Sigmoid colon (tissue), 7 donors: ENCODE results near the gene RIPOR1. TPM values are rescaled to one million over a fixed set of nuclear protein-coding genes. Genes with fewer than 3 reads are reported as not detected.

Experiments used
- DNase-seq: peaks from one replicate; pipeline ENCODE4 v3.0.0-alpha.2; 2019
- H3K27ac ChIP-seq, 4 donors: fragments of 200-600 bp; sonication (generic); one replicate each; pipeline ENCODE4 v1.5.1; 2016 to 2019; ENCODE audit warnings: mild to moderate bottlenecking in 1 of 4
- H3K27me3 ChIP-seq, 3 donors: fragments of 200-600 bp; sonication (generic); one replicate each; pipeline ENCODE4 v1.5.1; 2019; ENCODE audit warnings: mild to moderate bottlenecking in 1 of 3
- H3K36me3 ChIP-seq, 4 donors: fragments of 200-600 bp; sonication (generic); one replicate each; pipeline ENCODE4 v1.5.1; 2016 to 2019
- H3K4me1 ChIP-seq, 4 donors: fragments of 200-600 bp; sonication (generic); one replicate each; pipeline ENCODE4 v1.5.1; 2017 to 2019
- H3K4me3 ChIP-seq, 4 donors: fragments of 200-600 bp; sonication (generic); one replicate each; pipeline ENCODE4 v1.5.1; 2017 to 2019; ENCODE audit warnings: mild to moderate bottlenecking in 2 of 4, moderate library complexity in 1 of 4
- H3K9me3 ChIP-seq, 4 donors: fragments of 200-600 bp in 3 of 4; sonication (generic) in 3 of 4; one replicate each; pipeline versions ENCODE4 v1.5.1 to v1.6.1; 2013 to 2019
- CTCF ChIP-seq, 4 experiments: fragments of 450-650 bp in 3 of 4; fragments of 200-600 bp in 1 of 4; IDR thresholded peaks; one replicate each; pipeline ENCODE4 v1.5.1; 2016 to 2019; ENCODE audit warnings: antibody characterized with exemption in 4 of 4, mild to moderate bottlenecking in 3 of 4, moderate library complexity in 2 of 4
- EP300 ChIP-seq, 4 donors: sonication (generic); formaldehyde crosslinking; IDR thresholded peaks; one replicate each; pipeline ENCODE4 v1.6.1; 2017; ENCODE audit warnings: antibody characterized with exemption in 4 of 4
- POLR2A ChIP-seq, 2 donors: fragments of 450-650 bp; IDR thresholded peaks; one replicate each; pipeline ENCODE4 v1.6.1; 2016; ENCODE audit warnings: antibody characterized with exemption in 2 of 2, mild to moderate bottlenecking in 2 of 2, moderate library complexity in 2 of 2
- POLR2AphosphoS5 ChIP-seq, 4 donors: sonication (generic); formaldehyde crosslinking; IDR thresholded peaks; one replicate each; pipeline ENCODE4 v1.6.1; 2017; ENCODE audit warnings: antibody characterized with exemption in 4 of 4
- WGBS, 2 donors: extraction: QIAGEN DNeasy Blood & Tissue Kit; methylation state at CpG; one replicate each; pipeline ENCODE4 v1.1.7; 2013; 5-methylcytosine and 5-hydroxymethylcytosine counted together
- intact Hi-C: fragments of 100-400 bp; cut with DNase I; formaldehyde crosslinking; loops from one replicate; pipeline ENCODE4 v1.15.1; 2023
- polyA plus RNA-seq, 3 donors: library from polyadenylated mRNA; stranded (reverse); fragments of 200-250 nt; gene quantifications; one replicate each; pipeline ENCODE4 v1.2.3, GENCODE V29; 2013
- total RNA-seq, 4 donors: library from RNA; depleted of rRNA; stranded (reverse); fragments of >200 nt; gene quantifications; one replicate each; pipeline ENCODE4 v1.1.0, GENCODE V29; 2016
- donor health status: healthy with polysubstance abuse.
- donor health status: Bipolar disorder and iron deficiency.
- donor health status: healthy.

Gene RIPOR1
- total and polyA plus RNA-seq, 7 donors: 10.2 to 60.9 (median 26.7) TPM

DNA sequence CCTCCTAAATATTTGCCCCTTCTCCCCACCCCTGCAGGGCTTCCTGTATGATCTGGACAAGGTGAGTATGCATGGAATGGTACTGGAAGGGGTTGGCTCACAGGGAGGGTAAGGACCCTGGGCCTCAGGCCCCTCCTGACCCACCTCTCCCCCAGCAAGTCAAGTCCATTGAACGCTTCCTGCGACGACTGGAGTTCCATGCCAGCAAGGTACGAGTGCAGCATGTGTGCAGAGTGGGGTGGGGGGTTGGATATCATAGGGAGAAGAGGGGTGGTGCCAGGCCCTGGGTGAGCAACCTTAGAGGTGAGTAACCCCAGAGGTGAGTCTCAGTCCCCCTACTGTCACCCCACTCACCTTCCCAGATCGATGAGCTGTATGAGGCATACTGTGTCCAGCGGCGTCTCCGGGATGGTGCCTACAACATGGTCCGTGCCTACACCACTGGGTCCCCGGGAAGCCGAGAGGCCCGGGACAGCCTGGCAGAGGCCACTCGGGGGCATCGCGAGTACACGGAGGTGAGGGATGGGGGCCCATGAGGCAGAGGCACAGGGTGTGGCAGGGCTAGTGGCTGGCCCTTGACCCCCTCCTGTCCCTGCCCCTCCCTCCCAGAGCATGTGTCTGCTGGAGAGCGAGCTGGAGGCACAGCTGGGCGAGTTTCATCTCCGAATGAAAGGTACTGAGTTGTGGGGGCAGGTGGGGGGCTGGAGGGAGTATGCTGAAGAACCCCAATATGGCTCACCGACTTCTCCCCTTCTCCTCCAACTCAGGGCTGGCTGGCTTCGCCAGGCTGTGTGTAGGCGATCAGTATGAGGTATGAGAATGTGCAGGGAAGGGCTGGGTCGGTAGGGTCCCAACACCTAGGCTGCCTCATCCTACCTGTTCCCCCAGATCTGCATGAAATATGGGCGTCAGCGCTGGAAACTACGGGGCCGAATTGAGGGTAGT, 11.3 kb downstream of the RIPOR1 start:
- H3K36me3 ChIP-seq: peaks cover 16 to 57% (median 46%) of the 10 kb centered on the region in 4 donors
- H3K27me3 ChIP-seq: no peaks in the 10 kb centered on the region
- no peaks in the 10 kb centered on the region for H3K9me3 ChIP-seq
- no peak overlapping the region for H3K4me3 ChIP-seq
- intact Hi-C loops: no loop called here
- DNase-seq: no peak
- peaks cover 0 to 44% (median 33%) of the 10 kb centered on the region in 4 donors for H3K4me1 ChIP-seq
- WGBS, 2 donors: 89 to 90% methylated on average over 27 of the region's 27 CpGs
- no peak overlapping the region for H3K27ac ChIP-seq
- no peak for TF ChIP-seq CTCF (IDR thresholded peaks at IDR 0.05)
- no peak for TF ChIP-seq POLR2A (IDR thresholded peaks at IDR 0.05)
- no peak for TF ChIP-seq EP300 (IDR thresholded peaks at IDR 0.05)
- TF ChIP-seq POLR2AphosphoS5 (IDR thresholded peaks at IDR 0.05): no peak

- Histone ChIP-seq H3K9me3 (no peaks in the 10 kb centered on the region), H3K4me3 (no peak overlapping the region), H3K4me1 (peaks cover 0 to 44% (median 31%) of the 10 kb centered on the region in 4 donors), H3K27me3 (no peaks in the 10 kb centered on the region), H3K36me3 (peaks cover 24 to 64% (median 54%) of the 10 kb centered on the region in 4 donors), H3K27ac (no peak overlapping the region)
- no peak for DNase-seq
- TF ChIP-seq CTCF (IDR thresholded peaks at IDR 0.05) (no peak), POLR2A (IDR thresholded peaks at IDR 0.05) (no peak), EP300 (IDR thresholded peaks at IDR 0.05) (no peak)
- WGBS, 2 donors: 97 to 100% methylated on average over 1 of the region's 1 CpG
- intact Hi-C loops: no loop called here
Measured at GRCh38 chr16:67540756-67541155, 12.1 kb downstream of the RIPOR1 start.

GRCh38 chr16:67541391-67542263, 13.0 kb downstream of the RIPOR1 start:
- Histone ChIP-seq H3K9me3 (no peaks in the 10 kb centered on the region), H3K36me3 (peaks cover 28 to 73% (median 62%) of the 10 kb centered on the region in 4 donors), H3K27ac (peak overlapping the region in 2 of 4 donors; percentile 2 to 30), H3K4me3 (no peak overlapping the region), H3K4me1 (peaks cover 0 to 39% (median 27%) of the 10 kb centered on the region in 4 donors), H3K27me3 (no peaks in the 10 kb centered on the region)
- no peak for DNase-seq
- 86% methylated on average over 14 of the region's 14 CpGs for WGBS, 2 donors
- TF ChIP-seq POLR2A (IDR thresholded peaks at IDR 0.05): no peak
- no peak for TF ChIP-seq EP300 (IDR thresholded peaks at IDR 0.05)
- TF ChIP-seq CTCF (IDR thresholded peaks at IDR 0.05): no peak
- no peak for TF ChIP-seq POLR2AphosphoS5 (IDR thresholded peaks at IDR 0.05)
- intact Hi-C loops: no loop called here

DNA sequence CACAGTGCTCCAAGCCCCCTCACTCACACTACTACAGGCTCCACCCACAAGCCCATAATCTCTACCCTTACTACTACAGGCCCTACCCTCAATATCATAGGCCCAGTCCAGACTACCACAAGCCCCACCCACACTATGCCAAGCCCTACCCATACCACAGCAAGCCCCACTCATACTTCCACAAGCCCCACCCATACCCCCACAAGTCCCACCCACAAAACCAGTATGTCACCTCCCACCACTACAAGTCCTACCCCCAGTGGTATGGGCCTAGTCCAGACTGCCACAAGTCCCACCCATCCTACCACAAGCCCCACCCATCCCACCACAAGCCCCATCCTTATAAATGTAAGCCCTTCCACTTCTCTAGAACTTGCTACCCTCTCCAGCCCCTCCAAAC, 13.8 kb downstream of the RIPOR1 start:
- Histone ChIP-seq H3K27ac (peak overlapping the region in 2 of 4 donors; percentile 4 to 30), H3K4me3 (no peak overlapping the region), H3K36me3 (peaks cover 28 to 76% (median 64%) of the 10 kb centered on the region in 4 donors), H3K9me3 (no peaks in the 10 kb centered on the region), H3K4me1 (peaks cover 0 to 39% (median 27%) of the 10 kb centered on the region in 4 donors), H3K27me3 (no peaks in the 10 kb centered on the region)
- intact Hi-C loops: no loop called here
- peak; percentile 76 for DNase-seq
- TF ChIP-seq POLR2AphosphoS5 (IDR thresholded peaks at IDR 0.05) (no peak), EP300 (IDR thresholded peaks at IDR 0.05) (no peak), POLR2A (IDR thresholded peaks at IDR 0.05) (no peak), CTCF (IDR thresholded peaks at IDR 0.05) (no peak)
